ENCODE results near the gene SYNE1.
"Not testable (repeated sequence)": the region's sequence is repeated elsewhere in the genome, so short reads cannot be mapped to it uniquely, and the experiment has no call there.

Gene SYNE1

GRCh38 chr6:152474354-152474753 is 162.8 kb downstream of the SYNE1 start:
- no peak for DNase-seq

GRCh38 chr6:152472325-152472724 is 164.8 kb downstream of the SYNE1 start:
- DNase-seq, result no peak

DNA sequence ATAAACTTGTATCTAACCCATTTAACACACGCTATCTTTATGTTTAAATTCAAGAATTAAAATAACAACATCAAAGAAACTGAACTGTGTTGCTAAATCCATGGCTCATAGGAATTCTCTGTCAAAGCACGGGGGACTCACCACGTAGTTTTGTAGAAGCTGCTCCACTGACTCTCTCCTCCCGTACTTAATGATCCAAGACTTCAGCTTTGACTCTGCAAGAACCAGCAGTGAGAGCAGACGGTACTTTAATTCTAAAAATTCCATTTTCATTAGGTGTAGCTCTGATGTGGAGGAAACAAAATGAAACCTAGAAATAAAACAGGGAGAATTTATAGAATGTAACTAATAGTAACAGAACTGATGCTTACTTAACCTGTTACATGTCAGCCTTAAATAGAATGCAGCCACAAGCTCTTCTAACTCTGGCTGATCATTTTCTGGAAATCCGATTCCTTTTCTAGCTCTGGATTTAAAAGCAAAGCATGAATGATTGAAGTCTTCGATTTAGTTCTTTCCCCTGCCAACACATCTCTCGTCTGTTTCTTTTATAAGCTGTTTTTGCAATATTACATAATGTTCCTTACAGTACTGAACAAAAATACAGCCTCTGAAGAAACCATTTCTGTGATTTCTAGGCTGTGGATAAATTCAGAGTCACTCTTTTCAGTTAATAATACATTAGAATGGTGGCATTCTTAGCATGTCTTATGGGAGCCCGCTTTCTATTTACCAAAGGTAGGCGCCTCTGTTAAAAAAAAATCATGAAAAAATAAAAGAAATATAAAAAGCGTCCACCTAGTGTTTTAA is 165.5 kb downstream of the SYNE1 start:
- no peak for DNase-seq

- no peak for DNase-seq
These were observed 174.0 kb downstream of the SYNE1 start for GRCh38 chr6:152463164-152463563.

DNA sequence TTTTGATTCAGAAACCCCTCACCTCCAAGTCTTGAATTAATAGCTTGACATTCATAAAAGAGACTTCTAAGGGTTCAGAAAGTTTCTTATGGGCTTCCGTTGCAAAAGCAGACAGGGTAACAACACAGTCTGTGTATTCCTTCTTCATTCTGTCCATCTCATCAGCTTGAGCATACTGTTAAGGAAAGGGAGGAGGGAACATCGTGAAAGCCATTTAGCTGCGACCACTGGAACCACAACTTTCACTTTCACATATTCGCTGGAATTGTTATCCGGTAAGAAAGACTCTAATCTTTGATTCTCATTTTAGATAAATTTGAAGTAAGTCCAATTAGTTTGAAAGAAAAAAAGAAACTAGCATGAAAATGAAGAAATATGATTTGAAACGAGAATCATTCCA is 174.4 kb downstream of the SYNE1 start:
- no peak for DNase-seq

- DNase-seq, result no peak
These were observed 175.6 kb downstream of the SYNE1 start for GRCh38 chr6:152461556-152461955.

DNA sequence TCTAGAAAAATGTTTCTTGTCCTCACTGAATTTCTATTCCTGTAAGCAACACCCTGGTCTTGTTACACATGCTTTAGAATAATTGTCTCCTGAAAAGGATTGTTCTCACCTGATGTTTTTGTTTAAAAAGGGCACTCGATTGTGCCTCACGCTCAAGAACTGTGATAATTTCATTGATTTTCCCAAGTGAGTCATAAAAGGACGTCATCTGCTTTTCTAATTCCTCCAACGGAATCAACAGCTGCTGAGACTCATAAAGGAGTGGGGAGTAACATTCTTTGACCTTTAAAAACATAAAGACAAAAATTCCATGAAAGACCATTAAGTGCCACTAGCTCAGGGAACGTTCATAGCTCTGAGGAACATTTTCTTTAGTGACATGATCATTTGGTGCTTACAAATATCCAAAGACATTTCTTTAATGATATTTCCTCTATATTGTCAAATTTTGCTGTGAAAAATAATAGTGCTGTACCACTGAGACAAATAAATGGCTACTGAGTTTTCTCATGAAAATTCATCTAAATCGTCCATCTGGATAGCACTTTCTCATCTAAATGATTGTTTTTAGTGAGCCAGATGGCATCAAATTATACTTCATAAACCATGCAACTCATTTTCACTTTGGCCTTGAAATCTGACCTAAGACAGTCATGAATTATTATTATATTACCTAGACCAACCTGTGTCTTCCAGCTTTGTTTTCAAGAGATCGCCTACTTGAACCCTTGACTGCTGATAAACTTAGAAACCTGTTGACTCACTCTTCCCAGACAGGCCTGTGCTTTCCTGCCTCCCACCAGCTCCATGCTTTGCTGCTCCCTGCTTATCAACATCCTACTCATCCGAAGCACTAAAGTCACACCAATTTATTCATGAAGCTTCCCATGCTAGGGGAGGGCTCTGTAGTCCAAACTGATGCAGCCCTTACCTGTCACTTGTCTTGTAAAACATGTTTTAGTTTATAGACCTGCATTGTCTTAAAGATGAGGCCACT is 178.2 kb downstream of the SYNE1 start:
- no peak for DNase-seq

- no peak for DNase-seq
These were observed 179.1 kb downstream of the SYNE1 start for GRCh38 chr6:152457949-152458624.

- DNase-seq, result no peak
These were observed 183.2 kb downstream of the SYNE1 start for GRCh38 chr6:152454003-152454402.

- DNase-seq, result no peak
These were observed 183.7 kb downstream of the SYNE1 start for GRCh38 chr6:152453421-152453820.

DNA sequence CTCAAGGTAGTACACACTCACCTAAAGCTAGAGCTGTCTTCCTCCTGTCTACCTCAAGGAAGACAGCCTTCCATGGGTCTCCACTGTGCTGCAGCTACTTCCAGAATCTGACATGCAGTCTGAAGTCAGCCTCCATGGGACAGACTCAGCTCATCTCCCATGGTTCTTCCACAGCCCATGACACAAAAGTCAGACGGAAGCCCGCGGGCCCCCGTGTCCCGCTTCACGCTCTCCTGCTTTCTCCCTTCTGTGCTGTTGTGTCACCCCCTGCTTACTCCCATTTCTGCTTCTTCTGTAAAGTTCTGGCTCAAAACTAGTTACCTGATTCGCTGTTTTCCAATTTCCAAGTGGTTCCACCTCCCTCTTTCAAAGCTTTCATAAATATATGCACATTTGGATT is 184.5 kb downstream of the SYNE1 start:
- no peak for DNase-seq

DNA sequence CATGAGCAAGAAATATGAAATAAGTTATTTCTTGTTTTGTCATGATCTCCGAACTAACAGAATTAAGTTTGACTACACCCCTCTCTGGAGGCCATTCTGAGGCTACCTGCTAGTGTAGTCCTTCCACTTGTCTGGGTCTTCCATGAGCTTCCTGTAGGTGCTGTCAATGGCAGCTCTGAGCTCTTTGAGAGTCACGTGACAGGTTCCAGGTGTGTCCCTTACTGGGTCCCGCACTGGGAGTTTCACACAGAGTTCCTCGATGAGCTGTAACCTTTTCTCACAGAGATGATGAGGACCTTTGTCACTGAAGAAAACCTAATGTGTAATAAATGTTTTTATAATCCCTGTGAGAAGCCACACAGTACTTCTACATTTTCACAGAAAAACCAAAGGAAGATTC is 186.6 kb downstream of the SYNE1 start:
- DNase-seq, result no peak

- no peak for DNase-seq
These were observed 195.3 kb downstream of the SYNE1 start for GRCh38 chr6:152441902-152442301.

DNA sequence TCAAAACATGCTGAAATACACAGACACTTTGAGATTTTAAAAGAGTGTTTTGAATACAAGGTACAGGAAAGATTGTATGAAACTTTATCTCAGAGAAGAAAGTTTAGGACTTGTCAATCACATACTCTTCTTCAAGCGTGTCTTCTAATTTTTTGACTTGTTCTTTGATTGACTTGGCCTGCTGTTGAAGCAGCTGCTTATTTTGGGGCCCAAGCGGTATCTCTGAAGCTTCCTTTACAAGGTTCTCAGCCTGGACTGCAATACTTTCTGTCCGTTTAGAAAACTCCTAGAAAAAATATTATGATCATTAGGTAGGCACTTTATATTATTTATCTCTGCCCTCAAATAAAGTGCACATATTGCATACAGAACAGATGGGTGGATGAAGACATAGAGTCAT is 201.3 kb downstream of the SYNE1 start:
- DNase-seq, result no peak

GRCh38 chr6:152432758-152433157 is 204.4 kb downstream of the SYNE1 start:
- no peak for DNase-seq

- DNase-seq, result no peak
These were observed 209.0 kb downstream of the SYNE1 start for GRCh38 chr6:152428126-152428525.

DNA sequence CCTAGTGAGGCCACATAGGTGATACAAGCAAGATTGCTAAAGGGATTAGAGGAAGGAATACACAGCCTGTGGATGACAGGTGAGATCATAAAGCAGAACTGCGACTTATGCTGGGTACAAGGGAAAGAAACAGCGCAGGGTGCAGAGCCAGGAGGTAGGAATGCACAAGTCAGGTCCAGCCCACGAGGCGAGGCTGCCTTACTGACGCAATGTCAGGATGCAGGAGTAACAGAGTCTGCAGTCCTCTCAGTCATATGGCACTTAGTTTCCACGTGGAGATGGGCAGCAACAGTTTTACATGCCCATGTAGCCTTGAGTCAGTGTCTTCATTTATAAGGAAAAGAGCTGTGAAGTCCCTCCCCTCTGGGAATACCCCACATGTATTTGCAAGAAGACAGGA is 210.9 kb downstream of the SYNE1 start:
- DNase-seq, result no peak

- DNase-seq, result no peak
These were observed 213.7 kb downstream of the SYNE1 start for GRCh38 chr6:152423216-152424103.

- not testable (repeated sequence) for DNase-seq
These were observed 215.7 kb downstream of the SYNE1 start for GRCh38 chr6:152421496-152421895.

DNA sequence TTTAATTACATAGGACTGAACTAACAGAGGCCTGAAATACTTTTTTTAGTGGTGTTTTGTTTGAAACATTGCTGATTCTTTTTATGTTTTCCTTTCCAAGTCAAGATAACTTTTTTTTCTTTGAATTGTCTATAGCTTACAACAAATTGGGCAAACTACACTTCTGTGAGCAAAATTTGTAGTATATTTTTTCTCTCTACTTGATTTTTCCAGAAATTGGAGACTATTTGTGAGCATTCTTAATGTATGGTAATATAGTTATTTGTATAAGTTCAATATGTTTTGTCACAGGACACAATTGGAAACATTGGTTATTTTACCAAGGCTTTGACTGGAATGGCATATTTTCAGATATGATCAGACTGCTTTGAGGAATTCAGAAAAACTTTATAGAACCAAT is 216.5 kb downstream of the SYNE1 start:
- DNase-seq, result no peak

DNA sequence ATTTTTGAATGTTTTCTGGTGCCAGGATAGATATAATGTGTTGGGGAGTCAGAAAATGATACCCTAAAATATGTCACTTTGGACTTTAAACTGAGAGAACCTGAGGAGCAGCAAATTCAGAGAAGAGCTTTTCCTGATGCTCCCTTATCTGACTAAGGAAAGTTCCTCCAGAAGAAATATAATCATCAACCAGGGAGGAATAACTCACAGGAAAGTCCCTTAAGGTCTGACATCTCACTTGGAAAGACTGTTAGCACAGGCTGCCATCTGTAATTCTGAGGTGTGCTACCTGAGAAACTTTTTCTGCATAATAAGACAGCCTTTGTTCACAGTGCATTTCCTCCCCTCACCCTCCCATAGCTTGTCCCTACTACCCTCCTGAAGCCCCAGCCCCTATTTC is 218.6 kb downstream of the SYNE1 start:
- no peak for DNase-seq

DNA sequence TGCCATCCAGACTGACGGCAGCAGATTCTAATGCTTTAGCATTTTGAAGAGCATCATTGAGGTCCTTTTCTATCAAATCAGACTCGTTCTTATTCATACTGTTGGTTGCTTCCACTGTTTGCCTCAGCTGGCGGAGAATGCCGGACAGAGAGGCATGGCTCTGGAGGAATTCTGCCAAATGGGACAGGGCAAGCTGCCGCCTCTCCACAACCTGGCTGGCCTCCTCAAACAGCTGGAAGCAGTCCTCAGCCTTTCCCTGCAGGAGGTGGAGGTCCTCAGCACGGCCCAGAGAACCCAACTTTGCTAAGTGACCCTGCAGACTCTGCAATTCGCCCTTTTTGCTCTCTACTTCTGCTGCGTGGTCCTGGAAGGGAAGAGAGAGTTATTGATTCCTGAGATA is 220.5 kb downstream of the SYNE1 start:
- DNase-seq, result no peak

Data from CD4-positive, alpha-beta T cell treated with Interleukin-6 for 4 hours (primary cell).